Caco-2 (cell line): ENCODE measurements around the gene CLEC2L. TPM values are rescaled to one million over a fixed set of nuclear protein-coding genes. Genes with fewer than 3 reads are reported as not detected.

Source experiments
- BruUV-seq: library from RNA; stranded (reverse); fragments of 400-500 nt; replicated peaks from 2 replicates; lab custom pipeline; 2021; lab: Mats Ljungman, UMichigan
- CTCF ChIA-PET: fragments of 300-600 bp; sonication (Branson Sonifier 250); formaldehyde crosslinking; loops from one replicate; lab custom pipeline; 2022; ENCODE audit warnings: antibody characterized with exemption; lab: Charles Lee
- POLR2A ChIA-PET: fragments of 300-600 bp; sonication (Branson Sonifier 250); formaldehyde crosslinking; loops from one replicate; lab custom pipeline; 2022; ENCODE audit warnings: antibody characterized with exemption; lab: Charles Lee
- DNase-seq, 2 experiments: peaks; one replicate each; pipeline versions ENCODE4 v3.0.0 to v3.0.0-alpha.2; 2020 to 2022
- H3K27me3 ChIP-seq: replicated peaks from 2 replicates; pipeline ENCODE4 v1.6.0; 2011; ENCODE audit warnings: low read length; ENCODE audit not compliant: control insufficient read depth, insufficient read depth
- H3K36me3 ChIP-seq: 2 replicates; pipeline ENCODE4 v1.5.1; 2011; ENCODE audit warnings: low read length; ENCODE audit not compliant: control insufficient read depth, insufficient read depth
- H3K4me1 ChIP-seq: fragments of 250-450 bp; sonication (Bioruptor Pico); 2 replicates; pipeline ENCODE4 v1.5.1; 2020; ENCODE audit warnings: mild to moderate bottlenecking
- H3K4me3 ChIP-seq: 2 replicates; pipeline ENCODE4 v1.5.1; 2011; ENCODE audit warnings: low read depth, mild to moderate bottlenecking, control low read depth, low read length
- H3K9me3 ChIP-seq: fragments of 250-450 bp; sonication (Bioruptor Pico); 2 replicates; pipeline ENCODE4 v1.5.1; 2020; ENCODE audit warnings: mild to moderate bottlenecking, moderate library complexity
- H3K27ac Mint-ChIP-seq: one replicate; pipeline ENCODE4 v1.8.0; 2022; ENCODE audit warnings: mixed read lengths; ENCODE audit not compliant: unreplicated experiment
- H3K27me3 Mint-ChIP-seq: one replicate; pipeline ENCODE4 v1.8.0; 2022; ENCODE audit warnings: mixed read lengths; ENCODE audit not compliant: insufficient read depth, unreplicated experiment
- H3K36me3 Mint-ChIP-seq: one replicate; pipeline ENCODE4 v1.8.0; 2022; ENCODE audit warnings: mild to moderate bottlenecking, mixed read lengths; ENCODE audit not compliant: insufficient read depth, unreplicated experiment
- H3K4me1 Mint-ChIP-seq: one replicate; pipeline ENCODE4 v1.8.0; 2022; ENCODE audit warnings: low read depth, mixed read lengths; ENCODE audit not compliant: unreplicated experiment
- H3K4me3 Mint-ChIP-seq: one replicate; pipeline ENCODE4 v1.8.0; 2022; ENCODE audit warnings: mild to moderate bottlenecking, moderate library complexity, mixed read lengths; ENCODE audit not compliant: unreplicated experiment
- H3K9me3 Mint-ChIP-seq: one replicate; pipeline ENCODE4 v1.8.0; 2022; ENCODE audit warnings: mixed read lengths; ENCODE audit not compliant: unreplicated experiment
- intact Hi-C: fragments of 100-400 bp; cut with micrococcal nuclease; formaldehyde crosslinking; loops from one replicate; pipeline ENCODE4 v1.10.0; 2022; ENCODE audit not compliant: unreplicated experiment
- total RNA-seq: library from RNA; stranded (reverse); gene quantifications from 2 replicates; pipeline ENCODE4 v1.2.3, GENCODE V29; 2022
- TF ChIP-seq, protein P1 (sequence below), 2 experiments: fragments of 200-600 bp in 1 of 2; IDR thresholded peaks; 1 replicate in 1 of 2; 2 replicates in 1 of 2; pipeline versions ENCODE4 v1.5.1 to v1.8.0; 2011 to 2022; ENCODE audit warnings: antibody characterized with exemption in 1 of 2, control low read depth in 1 of 2, inconsistent platforms in 1 of 2, low read depth in 1 of 2, low read length in 1 of 2, mild to moderate bottlenecking in 1 of 2, moderate library complexity in 1 of 2; ENCODE audit not compliant: insufficient read depth in 1 of 2, severe bottlenecking in 1 of 2, unreplicated experiment in 1 of 2

CLEC2L gene
- total RNA-seq, 1 experiment from 2014 or later = not detected

DNA sequence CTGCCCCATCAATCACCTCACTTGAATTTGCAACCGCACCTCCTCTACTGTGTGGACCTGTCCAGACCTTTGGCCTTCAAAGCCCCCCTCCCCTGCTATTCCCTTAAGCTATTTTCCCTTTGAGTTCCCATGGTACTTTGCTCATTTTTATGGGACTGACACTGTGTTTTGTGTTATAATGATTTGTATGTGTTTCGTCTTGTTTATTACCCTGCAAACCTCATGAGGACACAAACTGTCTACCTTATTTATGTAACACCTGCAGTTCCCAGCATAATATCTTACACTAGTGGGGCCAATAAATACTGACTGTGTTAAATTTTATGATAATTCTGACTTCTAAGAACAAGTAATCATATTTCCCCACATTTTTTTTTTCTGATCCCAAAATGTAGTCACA, 70.6 kb downstream of the CLEC2L start:
- CTCF ChIA-PET = interaction anchor here (0.6 to 1.5 kb wide), 2 partner anchors 8 to 86 kb away, joined by 3 to 6 read pairs; no protein-coding TSS in a partner anchor
- Mint-ChIP-seq H3K27ac (no peak overlapping the region), H3K36me3 (peaks cover 10% of the 10 kb centered on the region), H3K27me3 (no peaks in the 10 kb centered on the region), H3K4me3 (no peak overlapping the region), H3K4me1 (no peaks in the 10 kb centered on the region), H3K9me3 (no peaks in the 10 kb centered on the region)
- no peak for DNase-seq
- POLR2A ChIA-PET = no interaction called here
- Histone ChIP-seq H3K36me3 (peaks cover 4% of the 10 kb centered on the region), H3K27me3 (no peaks in the 10 kb centered on the region), H3K9me3 (no peaks in the 10 kb centered on the region), H3K4me1 (no peaks in the 10 kb centered on the region), H3K4me3 (no peak overlapping the region)
- no TSS peak for BruUV-seq
- intact Hi-C loops = no loop called here
- TF ChIP-seq, protein P1, sequence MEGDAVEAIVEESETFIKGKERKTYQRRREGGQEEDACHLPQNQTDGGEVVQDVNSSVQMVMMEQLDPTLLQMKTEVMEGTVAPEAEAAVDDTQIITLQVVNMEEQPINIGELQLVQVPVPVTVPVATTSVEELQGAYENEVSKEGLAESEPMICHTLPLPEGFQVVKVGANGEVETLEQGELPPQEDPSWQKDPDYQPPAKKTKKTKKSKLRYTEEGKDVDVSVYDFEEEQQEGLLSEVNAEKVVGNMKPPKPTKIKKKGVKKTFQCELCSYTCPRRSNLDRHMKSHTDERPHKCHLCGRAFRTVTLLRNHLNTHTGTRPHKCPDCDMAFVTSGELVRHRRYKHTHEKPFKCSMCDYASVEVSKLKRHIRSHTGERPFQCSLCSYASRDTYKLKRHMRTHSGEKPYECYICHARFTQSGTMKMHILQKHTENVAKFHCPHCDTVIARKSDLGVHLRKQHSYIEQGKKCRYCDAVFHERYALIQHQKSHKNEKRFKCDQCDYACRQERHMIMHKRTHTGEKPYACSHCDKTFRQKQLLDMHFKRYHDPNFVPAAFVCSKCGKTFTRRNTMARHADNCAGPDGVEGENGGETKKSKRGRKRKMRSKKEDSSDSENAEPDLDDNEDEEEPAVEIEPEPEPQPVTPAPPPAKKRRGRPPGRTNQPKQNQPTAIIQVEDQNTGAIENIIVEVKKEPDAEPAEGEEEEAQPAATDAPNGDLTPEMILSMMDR (IDR thresholded peaks at IDR 0.05; ENCODE audit: insufficient read depth in 1 of 2, low read depth in 1 of 2, low read length in 1 of 2, severe bottlenecking in 1 of 2, unreplicated experiment in 1 of 2) = no peak

Other genes starting within 250 kb of the CLEC2L start
- gene FMC1, start 182.3 kb upstream of the CLEC2L start, total RNA-seq = 8.7 and 15.1 TPM in 2 replicates
- gene LUC7L2, start 163.8 kb upstream of the CLEC2L start, total RNA-seq = 74.2 and 75.8 TPM in 2 replicates
- 4.7 and 4.9 TPM in 2 replicates for gene KLRG2, start 40.0 kb upstream of the CLEC2L start, total RNA-seq